PFSK-1 (cell line): Measurements from ENCODE around the gene RAD23B.

Source experiments
- FOXP2 ChIP-seq: optimal IDR thresholded peaks from 2 replicates; pipeline ENCODE3; 2011; ENCODE audit warnings: borderline replicate concordance, control low read depth, inconsistent platforms; ENCODE audit not compliant: insufficient read depth; ENCODE audit errors: extremely low read length, extremely low read depth
- POLR2AphosphoS5 ChIP-seq: IDR thresholded peaks from 2 replicates; pipeline ENCODE4 v1.6.1; 2012; ENCODE audit warnings: low read depth, mild to moderate bottlenecking, control low read depth, low read length, moderate library complexity
- REST ChIP-seq, 2 experiments: IDR thresholded peaks; 2 replicates each; pipeline versions ENCODE4 v1.6.1 to v1.8.0; 2011 to 2012; ENCODE audit warnings: low read depth in 2 of 2, low read length in 2 of 2, control low read depth in 1 of 2, inconsistent platforms in 1 of 2, mild to moderate bottlenecking in 1 of 2, moderate library complexity in 1 of 2; ENCODE audit not compliant: insufficient read depth in 1 of 2
- SIN3A ChIP-seq: IDR thresholded peaks from 2 replicates; pipeline ENCODE4 v1.6.1; 2012; ENCODE audit warnings: mild to moderate bottlenecking, low read length, moderate library complexity, borderline replicate concordance; ENCODE audit not compliant: insufficient read depth
- TAF1 ChIP-seq: IDR thresholded peaks from 2 replicates; pipeline ENCODE4 v1.6.1; 2012; ENCODE audit warnings: low read length, control low read depth, borderline replicate concordance; ENCODE audit not compliant: insufficient read depth

RAD23B gene

GRCh38 chr9:107375001-107375400 lies 91.9 kb downstream of the RAD23B start:
- TF ChIP-seq TAF1 (no peak), FOXP2 (no peak), POLR2AphosphoS5 (no peak), REST (IDR thresholded peaks at IDR 0.05; ENCODE audit: insufficient read depth in 1 of 2, low read depth in 2 of 2, low read length in 2 of 2) (no peak)

GRCh38 chr9:107375651-107376369 lies 92.7 kb downstream of the RAD23B start:
- TF ChIP-seq POLR2AphosphoS5 (no peak), TAF1 (no peak), SIN3A (no peak), FOXP2 (no peak), REST (IDR thresholded peaks at IDR 0.05; ENCODE audit: insufficient read depth in 1 of 2, low read depth in 2 of 2, low read length in 2 of 2) (no peak)

GRCh38 chr9:107378006-107378405 lies 94.9 kb downstream of the RAD23B start:
- TF ChIP-seq FOXP2, result no peak
- no peak for TF ChIP-seq POLR2AphosphoS5
- TF ChIP-seq TAF1, result no peak
- TF ChIP-seq SIN3A, result no peak
- no peak for TF ChIP-seq REST (IDR thresholded peaks at IDR 0.05; ENCODE audit: insufficient read depth in 1 of 2, low read depth in 2 of 2, low read length in 2 of 2)
